Measurements from ENCODE around the gene NCR3LG1. TPM values are rescaled to one million over a fixed set of nuclear protein-coding genes. Genes with fewer than 3 reads are reported as not detected.

The NCR3LG1 gene
- total and polyA plus RNA-seq, 2 of the 4 experiments (the other 2 are of a cell fraction), result 1.7 to 4.1 TPM

GRCh38 chr11:17375547-17375946 is 23.9 kb downstream of the NCR3LG1 start:
- H2BK120ac ChIP-seq (ENCODE audit: low read depth, low read length), result no peak overlapping the region
- no peak overlapping the region for H3K27ac ChIP-seq (ENCODE audit: insufficient read depth, low read length)
- no peak for ATAC-seq (ENCODE audit: low read depth)
- no peaks in the 10 kb centered on the region for H3K27me3 ChIP-seq (ENCODE audit: control insufficient read depth, insufficient read depth, low read length)
- intact Hi-C loops (cut with micrococcal nuclease) (no loop called here), dilution Hi-C loops (cut with HindIII; ENCODE audit: low sequenced_read_pairs, unreplicated experiment) (no loop called here), in situ Hi-C loops (cut with MboI; ENCODE audit: low sequenced_read_pairs) (no loop called here)
- H4K91ac ChIP-seq (ENCODE audit: insufficient read depth, low read depth, low read length), result no peak overlapping the region
- no peak overlapping the region for H3K23ac ChIP-seq (ENCODE audit: low read depth, low read length)
- H2BK5ac ChIP-seq (ENCODE audit: low read depth, low read length, poor library complexity, severe bottlenecking), result no peak overlapping the region
- H2AK9ac ChIP-seq (replicated peaks; ENCODE audit: low read depth, low read length, poor library complexity), result no peak overlapping the region
- H4K20me1 ChIP-seq (ENCODE audit: insufficient read depth, low read length), result no peaks in the 10 kb centered on the region
- DNase-seq, result no peak
- WGBS, 2 experiments (ENCODE audit: extremely low coverage in 2 of 2, insufficient read length in 1 of 2), result no CpG with 5 or more reads among the region's 5 CpGs
- H2AFZ ChIP-seq (replicated peaks; ENCODE audit: low read length, poor library complexity), result no peak overlapping the region
- no peak overlapping the region for H4K8ac ChIP-seq (ENCODE audit: low read depth in 2 of 2, low read length in 2 of 2)
- no TSS peak for BruUV-seq (replicated peaks)
- peaks cover 4% of the 10 kb centered on the region; the same call in 1 of the 2 replicates for H3K4me1 ChIP-seq (ENCODE audit: control insufficient read depth, insufficient read depth, low read length)
- TF ChIP-seq SMC3 (IDR thresholded peaks at IDR 0.05; ENCODE audit: low read depth, low read length) (no peak), CEBPB (IDR thresholded peaks at IDR 0.05; ENCODE audit: low read depth, low read length) (no peak), MAFK (IDR thresholded peaks at IDR 0.05; ENCODE audit: low read depth, low read length) (no peak), NFE2L2 (IDR thresholded peaks at IDR 0.05; ENCODE audit: low read depth, low read length) (no peak), RCOR1 (IDR thresholded peaks at IDR 0.05; ENCODE audit: insufficient replicate concordance, low read length) (no peak), POLR2A (IDR thresholded peaks at IDR 0.05; ENCODE audit: low read depth, low read length) (no peak), FOS (IDR thresholded peaks at IDR 0.05; ENCODE audit: low read depth, low read length) (no peak), MXI1 (IDR thresholded peaks at IDR 0.05; ENCODE audit: borderline replicate concordance, low read depth, low read length) (no peak), RFX5 (IDR thresholded peaks at IDR 0.05; ENCODE audit: low read depth, low read length) (no peak), MAZ (IDR thresholded peaks at IDR 0.05; ENCODE audit: borderline replicate concordance, low read depth, low read length) (no peak), CHD1 (IDR thresholded peaks at IDR 0.05; ENCODE audit: low read depth, low read length) (no peak), RAD21 (IDR thresholded peaks at IDR 0.05; ENCODE audit: low read length) (no peak)
- TF ChIP-seq, protein P1, sequence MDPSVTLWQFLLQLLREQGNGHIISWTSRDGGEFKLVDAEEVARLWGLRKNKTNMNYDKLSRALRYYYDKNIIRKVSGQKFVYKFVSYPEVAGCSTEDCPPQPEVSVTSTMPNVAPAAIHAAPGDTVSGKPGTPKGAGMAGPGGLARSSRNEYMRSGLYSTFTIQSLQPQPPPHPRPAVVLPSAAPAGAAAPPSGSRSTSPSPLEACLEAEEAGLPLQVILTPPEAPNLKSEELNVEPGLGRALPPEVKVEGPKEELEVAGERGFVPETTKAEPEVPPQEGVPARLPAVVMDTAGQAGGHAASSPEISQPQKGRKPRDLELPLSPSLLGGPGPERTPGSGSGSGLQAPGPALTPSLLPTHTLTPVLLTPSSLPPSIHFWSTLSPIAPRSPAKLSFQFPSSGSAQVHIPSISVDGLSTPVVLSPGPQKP (IDR thresholded peaks at IDR 0.05; ENCODE audit: borderline replicate concordance, low read depth, low read length), result no peak
- TF ChIP-seq, protein P2, sequence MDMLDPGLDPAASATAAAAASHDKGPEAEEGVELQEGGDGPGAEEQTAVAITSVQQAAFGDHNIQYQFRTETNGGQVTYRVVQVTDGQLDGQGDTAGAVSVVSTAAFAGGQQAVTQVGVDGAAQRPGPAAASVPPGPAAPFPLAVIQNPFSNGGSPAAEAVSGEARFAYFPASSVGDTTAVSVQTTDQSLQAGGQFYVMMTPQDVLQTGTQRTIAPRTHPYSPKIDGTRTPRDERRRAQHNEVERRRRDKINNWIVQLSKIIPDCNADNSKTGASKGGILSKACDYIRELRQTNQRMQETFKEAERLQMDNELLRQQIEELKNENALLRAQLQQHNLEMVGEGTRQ (IDR thresholded peaks at IDR 0.05; ENCODE audit: low read depth, low read length), result no peak
- TF ChIP-seq, protein P3, sequence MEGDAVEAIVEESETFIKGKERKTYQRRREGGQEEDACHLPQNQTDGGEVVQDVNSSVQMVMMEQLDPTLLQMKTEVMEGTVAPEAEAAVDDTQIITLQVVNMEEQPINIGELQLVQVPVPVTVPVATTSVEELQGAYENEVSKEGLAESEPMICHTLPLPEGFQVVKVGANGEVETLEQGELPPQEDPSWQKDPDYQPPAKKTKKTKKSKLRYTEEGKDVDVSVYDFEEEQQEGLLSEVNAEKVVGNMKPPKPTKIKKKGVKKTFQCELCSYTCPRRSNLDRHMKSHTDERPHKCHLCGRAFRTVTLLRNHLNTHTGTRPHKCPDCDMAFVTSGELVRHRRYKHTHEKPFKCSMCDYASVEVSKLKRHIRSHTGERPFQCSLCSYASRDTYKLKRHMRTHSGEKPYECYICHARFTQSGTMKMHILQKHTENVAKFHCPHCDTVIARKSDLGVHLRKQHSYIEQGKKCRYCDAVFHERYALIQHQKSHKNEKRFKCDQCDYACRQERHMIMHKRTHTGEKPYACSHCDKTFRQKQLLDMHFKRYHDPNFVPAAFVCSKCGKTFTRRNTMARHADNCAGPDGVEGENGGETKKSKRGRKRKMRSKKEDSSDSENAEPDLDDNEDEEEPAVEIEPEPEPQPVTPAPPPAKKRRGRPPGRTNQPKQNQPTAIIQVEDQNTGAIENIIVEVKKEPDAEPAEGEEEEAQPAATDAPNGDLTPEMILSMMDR (conservative IDR thresholded peaks at IDR 0.05; ENCODE audit: low read depth, low read length), result no peak
- no peak overlapping the region for H3K4me2 ChIP-seq (ENCODE audit: low read depth, low read length)
- H2AK5ac ChIP-seq (ENCODE audit: low read depth, low read length), result no peak overlapping the region
- no peaks in the 10 kb centered on the region for H3K9me1 ChIP-seq (ENCODE audit: insufficient read depth, low read length)
- no peak overlapping the region for H2BK20ac ChIP-seq (ENCODE audit: low read depth, low read length)
- H4K5ac ChIP-seq (ENCODE audit: low read depth, low read length), result no peak overlapping the region
- ChIA-PET POLR2A (ENCODE audit: unreplicated experiment) (no interaction called here), CTCF (interaction anchor here (1.1 kb wide), 1 partner anchor 21 kb away, joined by 3 read pairs; no protein-coding TSS in a partner anchor)
- H3K18ac ChIP-seq (ENCODE audit: low read depth, low read length), result no peak overlapping the region
- H3K56ac ChIP-seq (ENCODE audit: extremely low read depth, insufficient read depth, low read length), result no peak overlapping the region
- H3K9me3 ChIP-seq (ENCODE audit: control insufficient read depth, insufficient read depth, low read length), result peaks cover 32% of the 10 kb centered on the region
- no peak overlapping the region for H3K4me3 ChIP-seq (ENCODE audit: insufficient read depth, low read depth, low read length)
- peaks cover 20% of the 10 kb centered on the region for H3K36me3 ChIP-seq (ENCODE audit: control insufficient read depth, insufficient read depth, low read length)
- H2BK15ac ChIP-seq (ENCODE audit: low read depth, low read length), result no peak overlapping the region
- H3K79me1 ChIP-seq (ENCODE audit: low read depth in 1 of 2, low read length in 2 of 2), result no peaks in the 10 kb centered on the region
- H3K14ac ChIP-seq (replicated peaks; ENCODE audit: low read depth, low read length), result no peak overlapping the region
- no peak overlapping the region for H3K4ac ChIP-seq (ENCODE audit: low read depth, low read length)
- no peak overlapping the region for H3K9ac ChIP-seq (ENCODE audit: low read depth, low read length)
